ENCODE measurements around the gene CCNA2. TPM values are rescaled to one million over a fixed set of nuclear protein-coding genes. Genes with fewer than 3 reads are reported as not detected.

Gene CCNA2
- total RNA-seq, 1 donor from 2014 or later, result 0.79 TPM

GRCh38 chr4:121776610-121777401 is 46.9 kb downstream of the CCNA2 start:
- FAIRE-seq (no peak), DNase-seq (ENCODE audit: low read depth) (no peak)
- no peak for TF ChIP-seq CTCF (IDR thresholded peaks at IDR 0.05; ENCODE audit: insufficient read depth, low read length, severe bottlenecking)
- no peak overlapping the region for H3K4me3 ChIP-seq (ENCODE audit: low read depth, low read length)
- H3K36me3 ChIP-seq (ENCODE audit: control insufficient read depth, insufficient read depth, low read length), result no peaks in the 10 kb centered on the region
- H3K27me3 ChIP-seq (ENCODE audit: control insufficient read depth, insufficient read depth, low read length), result no peaks in the 10 kb centered on the region

GRCh38 chr4:121773883-121774282 is 49.8 kb downstream of the CCNA2 start:
- H3K27me3 ChIP-seq (ENCODE audit: control insufficient read depth, insufficient read depth, low read length), result no peaks in the 10 kb centered on the region
- TF ChIP-seq CTCF (IDR thresholded peaks at IDR 0.05; ENCODE audit: insufficient read depth, low read length, severe bottlenecking), result no peak
- H3K4me3 ChIP-seq (ENCODE audit: low read depth, low read length), result no peak overlapping the region
- FAIRE-seq (no peak), DNase-seq (ENCODE audit: low read depth) (peak; percentile 20)
- no peaks in the 10 kb centered on the region for H3K36me3 ChIP-seq (ENCODE audit: control insufficient read depth, insufficient read depth, low read length)

GRCh38 chr4:121771869-121772268 is 51.8 kb downstream of the CCNA2 start:
- no peak for TF ChIP-seq CTCF (IDR thresholded peaks at IDR 0.05; ENCODE audit: insufficient read depth, low read length, severe bottlenecking)

GRCh38 chr4:121769341-121769740 is 54.3 kb downstream of the CCNA2 start:
- no peak overlapping the region for H3K4me3 ChIP-seq (ENCODE audit: low read depth, low read length)
- no peaks in the 10 kb centered on the region for H3K36me3 ChIP-seq (ENCODE audit: control insufficient read depth, insufficient read depth, low read length)
- no peaks in the 10 kb centered on the region for H3K27me3 ChIP-seq (ENCODE audit: control insufficient read depth, insufficient read depth, low read length)
- no peak for TF ChIP-seq CTCF (IDR thresholded peaks at IDR 0.05; ENCODE audit: insufficient read depth, low read length, severe bottlenecking)
- FAIRE-seq, result no peak
- DNase-seq (ENCODE audit: low read depth), result peak; percentile 46

More at GRCh38 chr4:121771869-121772268, 51.8 kb downstream of the CCNA2 start:
- FAIRE-seq, result no peak
- DNase-seq (ENCODE audit: low read depth), result no peak
- H3K27me3 ChIP-seq (ENCODE audit: control insufficient read depth, insufficient read depth, low read length), result no peaks in the 10 kb centered on the region
- H3K36me3 ChIP-seq (ENCODE audit: control insufficient read depth, insufficient read depth, low read length), result no peaks in the 10 kb centered on the region
- no peak overlapping the region for H3K4me3 ChIP-seq (ENCODE audit: low read depth, low read length)

- FAIRE-seq, result no peak
- H3K4me3 ChIP-seq (ENCODE audit: low read depth, low read length), result no peak overlapping the region
- no peak for DNase-seq (ENCODE audit: low read depth)
- no peaks in the 10 kb centered on the region for H3K36me3 ChIP-seq (ENCODE audit: control insufficient read depth, insufficient read depth, low read length)
- H3K27me3 ChIP-seq (ENCODE audit: control insufficient read depth, insufficient read depth, low read length), result no peaks in the 10 kb centered on the region
- TF ChIP-seq CTCF (IDR thresholded peaks at IDR 0.05; ENCODE audit: insufficient read depth, low read length, severe bottlenecking), result no peak
These were observed 56.5 kb downstream of the CCNA2 start for GRCh38 chr4:121767166-121767565.

Other genes with a start within 250 kb of the CCNA2 start
- gene ANXA5, start 126.9 kb downstream of the CCNA2 start, total RNA-seq, result 206 and 251 TPM in 2 replicates
- gene SMIM43, start 58.7 kb downstream of the CCNA2 start, total RNA-seq, result under 0.01 TPM in 1 of 2 replicates, not detected in the other
- 17.3 and 25.3 TPM in 2 replicates for gene EXOSC9, start 22.6 kb downstream of the CCNA2 start, total RNA-seq
- 13.4 and 18.8 TPM in 2 replicates for gene BBS7, start 46.6 kb upstream of the CCNA2 start, total RNA-seq
- 0.26 TPM in 1 of 2 replicates, not detected in the other for gene TRPC3, start 128.2 kb upstream of the CCNA2 start, total RNA-seq

Measured in bronchial epithelial cell (primary cell).